Fibroblast of the aortic adventitia (primary cell): ENCODE measurements around the gene EVI5. TPM values are rescaled to one million over a fixed set of nuclear protein-coding genes. Genes with fewer than 3 reads are reported as not detected.

Experiments
- DNase-seq: peaks from one replicate; pipeline ENCODE4 v3.0.0-alpha.2; 2010; ENCODE audit warnings: low read depth
- H3K4me3 ChIP-seq: 2 replicates; pipeline ENCODE4 v1.5.1; 2011; ENCODE audit warnings: low read depth, mild to moderate bottlenecking, control low read depth, low read length, moderate library complexity
- total RNA-seq: library from RNA; depleted of rRNA; stranded (reverse); fragments of >200 nt; gene quantifications from 2 replicates; pipeline ENCODE4 v1.2.3, GENCODE V29; 2012; ENCODE audit warnings: low replicate concordance
- TF ChIP-seq, protein P1 (sequence below): IDR thresholded peaks from 2 replicates; pipeline ENCODE4 v1.5.1; 2011; ENCODE audit warnings: mild to moderate bottlenecking, low read length, control low read depth, inconsistent platforms; ENCODE audit not compliant: insufficient read depth

EVI5 gene
- total RNA-seq, 1 donor, result 55.3 TPM

- H3K4me3 ChIP-seq, result no peak overlapping the region
- no peak for DNase-seq
- TF ChIP-seq, protein P1, sequence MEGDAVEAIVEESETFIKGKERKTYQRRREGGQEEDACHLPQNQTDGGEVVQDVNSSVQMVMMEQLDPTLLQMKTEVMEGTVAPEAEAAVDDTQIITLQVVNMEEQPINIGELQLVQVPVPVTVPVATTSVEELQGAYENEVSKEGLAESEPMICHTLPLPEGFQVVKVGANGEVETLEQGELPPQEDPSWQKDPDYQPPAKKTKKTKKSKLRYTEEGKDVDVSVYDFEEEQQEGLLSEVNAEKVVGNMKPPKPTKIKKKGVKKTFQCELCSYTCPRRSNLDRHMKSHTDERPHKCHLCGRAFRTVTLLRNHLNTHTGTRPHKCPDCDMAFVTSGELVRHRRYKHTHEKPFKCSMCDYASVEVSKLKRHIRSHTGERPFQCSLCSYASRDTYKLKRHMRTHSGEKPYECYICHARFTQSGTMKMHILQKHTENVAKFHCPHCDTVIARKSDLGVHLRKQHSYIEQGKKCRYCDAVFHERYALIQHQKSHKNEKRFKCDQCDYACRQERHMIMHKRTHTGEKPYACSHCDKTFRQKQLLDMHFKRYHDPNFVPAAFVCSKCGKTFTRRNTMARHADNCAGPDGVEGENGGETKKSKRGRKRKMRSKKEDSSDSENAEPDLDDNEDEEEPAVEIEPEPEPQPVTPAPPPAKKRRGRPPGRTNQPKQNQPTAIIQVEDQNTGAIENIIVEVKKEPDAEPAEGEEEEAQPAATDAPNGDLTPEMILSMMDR, result no peak
These were observed 71.0 kb downstream of the EVI5 start for GRCh38 chr1:92713939-92714338.

GRCh38 chr1:92711473-92712165 is 73.3 kb downstream of the EVI5 start:
- TF ChIP-seq, protein P1, result no peak
- no peak for DNase-seq
- no peak overlapping the region for H3K4me3 ChIP-seq

DNA sequence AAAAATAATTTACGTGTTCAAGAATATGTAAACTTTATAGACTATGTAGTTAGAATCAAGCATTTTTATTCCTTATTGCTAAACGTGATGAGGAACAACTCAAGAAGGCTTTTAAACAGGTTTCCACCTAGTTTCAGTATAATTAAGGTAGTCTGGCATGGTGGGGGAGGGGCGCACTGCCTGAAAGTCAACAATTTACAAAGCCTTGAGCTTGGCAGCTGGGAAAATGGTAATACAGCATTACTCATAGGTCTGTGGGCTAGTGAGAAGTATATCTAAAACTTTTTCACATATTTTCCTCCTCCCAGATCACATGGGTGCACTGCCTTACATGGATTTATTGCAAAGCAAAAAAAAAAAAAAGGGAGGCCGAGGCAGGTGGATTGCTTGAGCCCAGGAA is 75.2 kb downstream of the EVI5 start:
- TF ChIP-seq, protein P1, result no peak
- H3K4me3 ChIP-seq, result no peak overlapping the region
- peak; percentile 53 for DNase-seq

GRCh38 chr1:92708368-92708950 is 76.4 kb downstream of the EVI5 start:
- TF ChIP-seq, protein P1, result no peak
- DNase-seq, result peak; percentile 46
- no peak overlapping the region for H3K4me3 ChIP-seq

- no peak overlapping the region for H3K4me3 ChIP-seq
These were observed 77.2 kb downstream of the EVI5 start for GRCh38 chr1:92707709-92708108.

GRCh38 chr1:92707292-92707691 is 77.6 kb downstream of the EVI5 start:
- no peak overlapping the region for H3K4me3 ChIP-seq
- TF ChIP-seq, protein P1, result no peak
- DNase-seq, result no peak

More at GRCh38 chr1:92707709-92708108, 77.2 kb downstream of the EVI5 start:
- TF ChIP-seq, protein P1, result no peak
- no peak for DNase-seq
